VCaP (cell line): ENCODE data around the gene FOXL2.

Source experiments
- H3K27ac ChIP-seq: fragments of 450-650 bp; 2 replicates; pipeline ENCODE4 v1.5.1; 2017
- TF ChIP-seq, protein P1 (sequence below): fragments of 450-650 bp; conservative IDR thresholded peaks from 2 replicates; pipeline ENCODE4 v1.5.1; 2017; ENCODE audit warnings: mild to moderate bottlenecking, moderate library complexity

FOXL2 gene

DNA sequence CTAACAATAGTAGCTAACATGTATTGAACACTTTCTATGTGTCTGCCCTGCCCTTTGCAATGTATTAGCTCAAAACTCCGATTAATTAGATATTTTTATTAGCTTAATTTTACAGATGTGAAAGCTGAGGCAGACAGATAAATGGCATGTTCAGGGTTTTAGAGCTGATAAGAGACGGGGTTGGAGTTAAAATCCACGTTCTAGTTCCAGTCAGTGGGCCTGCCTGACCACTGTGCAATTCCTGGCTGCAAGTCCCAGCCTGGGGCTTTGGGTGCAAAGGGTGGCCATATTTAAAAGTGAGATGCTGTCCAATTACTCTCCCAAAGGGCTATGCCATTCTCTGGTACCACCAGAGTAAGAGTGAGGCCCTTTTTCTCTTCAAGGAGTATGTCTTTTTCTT lies 33.2 kb downstream of the FOXL2 start:
- TF ChIP-seq, protein P1, sequence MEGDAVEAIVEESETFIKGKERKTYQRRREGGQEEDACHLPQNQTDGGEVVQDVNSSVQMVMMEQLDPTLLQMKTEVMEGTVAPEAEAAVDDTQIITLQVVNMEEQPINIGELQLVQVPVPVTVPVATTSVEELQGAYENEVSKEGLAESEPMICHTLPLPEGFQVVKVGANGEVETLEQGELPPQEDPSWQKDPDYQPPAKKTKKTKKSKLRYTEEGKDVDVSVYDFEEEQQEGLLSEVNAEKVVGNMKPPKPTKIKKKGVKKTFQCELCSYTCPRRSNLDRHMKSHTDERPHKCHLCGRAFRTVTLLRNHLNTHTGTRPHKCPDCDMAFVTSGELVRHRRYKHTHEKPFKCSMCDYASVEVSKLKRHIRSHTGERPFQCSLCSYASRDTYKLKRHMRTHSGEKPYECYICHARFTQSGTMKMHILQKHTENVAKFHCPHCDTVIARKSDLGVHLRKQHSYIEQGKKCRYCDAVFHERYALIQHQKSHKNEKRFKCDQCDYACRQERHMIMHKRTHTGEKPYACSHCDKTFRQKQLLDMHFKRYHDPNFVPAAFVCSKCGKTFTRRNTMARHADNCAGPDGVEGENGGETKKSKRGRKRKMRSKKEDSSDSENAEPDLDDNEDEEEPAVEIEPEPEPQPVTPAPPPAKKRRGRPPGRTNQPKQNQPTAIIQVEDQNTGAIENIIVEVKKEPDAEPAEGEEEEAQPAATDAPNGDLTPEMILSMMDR, result no peak
- no peak overlapping the region for H3K27ac ChIP-seq

DNA sequence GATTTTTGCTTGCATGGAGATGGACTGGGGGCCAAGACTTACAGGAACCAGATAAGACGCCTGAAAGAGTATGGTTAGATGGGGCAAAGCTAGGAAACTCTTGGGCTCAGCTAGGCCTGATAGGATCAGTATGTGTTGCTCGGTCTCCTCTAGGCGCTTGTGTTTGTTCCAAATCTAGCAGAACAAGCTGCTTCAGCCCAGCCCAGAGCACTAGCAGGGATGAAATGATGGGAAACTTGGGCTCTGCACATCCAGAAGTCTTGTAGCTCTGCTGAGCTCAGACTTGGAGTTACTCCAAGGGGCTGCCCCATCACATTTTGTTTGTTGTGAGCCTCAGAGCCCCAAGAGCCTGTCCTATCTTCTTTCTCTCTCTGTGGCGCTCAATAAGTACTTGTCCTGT lies 34.7 kb downstream of the FOXL2 start:
- TF ChIP-seq, protein P1, result no peak
- H3K27ac ChIP-seq, result no peak overlapping the region

DNA sequence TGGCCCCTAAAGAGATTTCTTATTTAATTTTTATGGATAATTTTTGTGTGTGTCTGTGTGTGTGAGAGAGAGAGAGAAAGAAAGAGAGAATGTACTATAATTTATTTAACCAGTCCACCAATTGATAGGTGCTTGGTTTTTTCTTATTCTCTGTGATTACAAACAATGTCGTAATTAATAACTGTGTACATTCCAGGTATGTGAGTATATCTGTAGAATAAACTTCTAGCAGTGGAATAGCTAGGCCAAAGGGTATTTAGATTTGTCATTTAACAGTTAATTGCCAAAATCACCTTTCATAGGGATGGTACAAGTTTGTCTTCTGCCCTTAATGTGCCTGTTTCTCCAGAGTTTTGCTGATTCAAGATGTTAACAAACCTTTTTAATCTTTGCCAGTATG lies 35.3 kb downstream of the FOXL2 start:
- TF ChIP-seq, protein P1, result no peak
- H3K27ac ChIP-seq, result no peak overlapping the region

DNA sequence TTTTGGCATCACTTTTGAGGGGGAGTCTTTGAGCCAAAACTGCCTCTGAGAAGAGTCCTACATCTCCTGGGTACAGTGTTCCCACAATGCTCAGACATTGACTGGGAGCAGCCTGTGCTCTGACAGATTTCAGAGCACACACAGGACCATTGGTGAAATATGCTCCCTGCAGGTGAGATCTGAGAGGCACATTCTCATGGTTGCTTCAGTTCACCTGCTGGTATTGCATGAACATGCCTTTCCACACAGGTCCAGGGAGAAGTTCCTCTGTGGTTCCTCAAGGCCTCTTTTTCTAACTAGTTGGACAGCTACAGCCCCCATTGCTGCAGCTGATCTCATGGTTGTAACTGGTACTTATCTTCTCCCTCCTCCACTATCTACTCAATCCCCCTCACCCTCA lies 37.0 kb downstream of the FOXL2 start:
- TF ChIP-seq, protein P1, result no peak
- no peak overlapping the region for H3K27ac ChIP-seq

DNA sequence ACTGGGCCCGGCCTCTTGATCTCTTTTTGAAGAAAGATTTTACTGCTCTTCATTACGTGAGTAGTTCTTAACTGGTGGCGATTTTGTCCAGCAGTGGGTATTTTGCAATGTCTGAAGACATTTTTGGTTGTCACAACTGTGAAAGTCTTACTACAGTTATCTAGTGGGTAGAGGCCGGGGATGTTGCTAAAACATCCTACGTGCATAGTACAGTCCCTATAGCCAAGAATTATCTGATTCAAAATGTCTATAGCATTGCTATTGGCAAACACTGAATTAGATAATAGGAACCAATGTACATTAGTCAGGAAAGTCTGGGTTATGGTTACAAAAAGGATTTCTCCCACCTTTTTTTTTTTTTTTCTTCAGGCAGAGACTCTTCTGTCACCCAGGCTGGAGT lies 38.1 kb downstream of the FOXL2 start:
- TF ChIP-seq, protein P1, result no peak
- H3K27ac ChIP-seq, result no peak overlapping the region

DNA sequence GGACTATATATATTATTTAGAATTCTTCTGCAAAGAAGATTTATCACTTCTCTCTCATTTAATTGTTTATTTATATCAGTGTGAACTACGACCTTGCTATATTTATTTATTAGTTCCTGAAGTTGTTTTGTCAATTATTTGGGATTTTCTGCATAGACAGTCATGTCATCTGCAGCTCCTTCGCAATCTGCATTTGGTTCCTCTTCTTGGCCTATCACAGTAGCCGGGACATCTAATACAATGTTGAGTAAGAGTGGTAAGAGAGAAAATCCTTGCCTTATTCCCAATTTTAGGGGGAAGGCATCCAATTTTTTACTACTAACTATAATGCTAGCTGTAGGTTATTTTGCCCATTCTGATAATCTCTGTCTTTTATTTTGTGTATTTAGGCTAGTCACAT lies 39.4 kb downstream of the FOXL2 start:
- H3K27ac ChIP-seq, result no peak overlapping the region

DNA sequence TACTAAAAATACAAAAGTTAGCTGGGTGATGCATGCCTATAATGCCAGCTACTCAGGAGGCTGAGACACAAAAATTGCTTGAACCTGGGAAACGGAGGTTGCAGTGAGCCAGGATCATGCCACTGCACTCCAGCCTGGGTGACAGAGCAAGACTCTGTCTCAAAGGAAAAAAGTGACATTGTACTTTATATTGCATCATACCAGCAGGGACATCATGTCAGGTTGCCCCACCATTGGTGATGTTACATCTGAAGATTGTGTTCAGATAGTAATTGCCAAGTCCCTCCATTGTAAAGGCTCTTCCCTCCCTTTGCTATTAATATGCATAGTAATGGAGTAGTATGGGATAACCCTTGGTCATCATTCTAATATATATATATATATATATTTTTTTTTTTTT lies 44.8 kb downstream of the FOXL2 start:
- no peak overlapping the region for H3K27ac ChIP-seq
- TF ChIP-seq, protein P1, result no peak

More for the DNA sequence above, 39.4 kb downstream of the FOXL2 start:
- TF ChIP-seq, protein P1, result no peak

DNA sequence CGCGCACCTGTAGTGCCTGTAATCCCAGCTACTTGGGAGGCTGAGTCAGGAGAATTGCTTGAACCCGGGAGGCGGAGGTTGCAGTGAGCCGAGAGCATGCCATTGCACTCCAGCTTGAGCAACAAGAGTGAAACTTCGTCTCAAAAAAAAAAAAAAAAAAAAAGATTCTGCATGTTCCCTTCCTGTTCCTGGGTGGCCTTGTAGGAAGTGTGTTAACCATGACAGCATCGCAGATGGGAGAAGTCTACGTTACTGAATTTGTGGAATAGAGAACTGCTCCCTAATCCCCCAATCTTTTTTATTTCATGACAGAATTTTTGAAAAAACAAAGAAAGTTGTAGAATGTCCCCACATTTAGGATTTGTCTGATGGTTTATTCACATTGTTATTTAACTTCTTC lies 45.4 kb downstream of the FOXL2 start:
- H3K27ac ChIP-seq, result no peak overlapping the region
- TF ChIP-seq, protein P1, result no peak
